GM23248 (cell line): ENCODE results near the gene PRDM16. TPM values are rescaled to one million over a fixed set of nuclear protein-coding genes. Genes with fewer than 3 reads are reported as not detected.

Experiments
- DNase-seq: peaks from one replicate; pipeline ENCODE4 v3.0.0-alpha.2; 2015
- H2AFZ ChIP-seq: fragments of 200-600 bp; sonication (generic); 2 replicates; pipeline ENCODE4 v1.6.1; 2016; ENCODE audit warnings: antibody characterized with exemption
- H3F3A ChIP-seq: fragments of 200-600 bp; sonication (generic); 2 replicates; pipeline ENCODE4 v1.6.1; 2016; ENCODE audit warnings: mild to moderate bottlenecking, antibody characterized with exemption, mixed run types; ENCODE audit not compliant: insufficient read depth
- H3K27ac ChIP-seq: fragments of 200-600 bp; sonication (generic); 2 replicates; pipeline ENCODE4 v1.5.1; 2016; ENCODE audit warnings: mild to moderate bottlenecking
- H3K27me3 ChIP-seq: fragments of 200-600 bp; sonication (generic); replicated peaks from 2 replicates; pipeline ENCODE4 v1.6.1; 2016; ENCODE audit warnings: mild to moderate bottlenecking; ENCODE audit not compliant: insufficient read depth
- H3K36me3 ChIP-seq: fragments of 200-600 bp; sonication (generic); 2 replicates; pipeline ENCODE4 v1.6.1; 2016; ENCODE audit warnings: low read depth, mild to moderate bottlenecking
- H3K4me1 ChIP-seq: fragments of 200-600 bp; sonication (generic); 2 replicates; pipeline ENCODE4 v1.6.1; 2016; ENCODE audit warnings: mild to moderate bottlenecking; ENCODE audit not compliant: insufficient read depth
- H3K4me2 ChIP-seq: fragments of 200-600 bp; sonication (generic); one replicate; pipeline ENCODE4 v1.6.1; 2016; ENCODE audit warnings: mild to moderate bottlenecking; ENCODE audit not compliant: unreplicated experiment
- H3K4me3 ChIP-seq: fragments of 200-600 bp; sonication (generic); 2 replicates; pipeline ENCODE4 v1.5.1; 2016; ENCODE audit warnings: mild to moderate bottlenecking
- H3K79me2 ChIP-seq: fragments of 200-600 bp; sonication (generic); 2 replicates; pipeline ENCODE4 v1.6.1; 2016; ENCODE audit warnings: mild to moderate bottlenecking; ENCODE audit not compliant: insufficient read depth
- H3K9ac ChIP-seq: fragments of 200-600 bp; sonication (generic); 2 replicates; pipeline ENCODE4 v1.6.1; 2016; ENCODE audit warnings: mild to moderate bottlenecking
- H3K9me2 ChIP-seq: fragments of 200-600 bp; sonication (generic); 2 replicates; pipeline ENCODE4 v1.6.1; 2016; ENCODE audit warnings: mixed run types, mild to moderate bottlenecking, moderate library complexity; ENCODE audit not compliant: insufficient read depth
- H3K9me3 ChIP-seq: fragments of 200-600 bp; sonication (generic); one replicate; pipeline ENCODE4 v1.6.1; 2017; ENCODE audit warnings: low read depth
- H4K20me1 ChIP-seq: fragments of 200-600 bp; sonication (generic); 2 replicates; pipeline ENCODE4 v1.6.0; 2016; ENCODE audit not compliant: insufficient read depth
- EZH2 ChIP-seq: fragments of 200-600 bp; sonication (generic); IDR thresholded peaks from 2 replicates; pipeline ENCODE4 v1.6.1; 2018; ENCODE audit warnings: antibody characterized with exemption, mild to moderate bottlenecking; ENCODE audit not compliant: insufficient read depth, poor library complexity, severe bottlenecking
- EZH2phosphoT487 ChIP-seq: fragments of 200-600 bp; sonication (generic); IDR thresholded peaks from 2 replicates; pipeline ENCODE4 v1.6.1; 2018; ENCODE audit warnings: antibody characterized with exemption, moderate library complexity, mild to moderate bottlenecking, low read depth; ENCODE audit not compliant: insufficient read depth
- WGBS, 2 experiments: methylation state at CpG; one replicate each; pipeline ENCODE4 v1.1.6; 2015 to 2017; ENCODE audit warnings: low lambda C conversion rate in 2 of 2, low coverage in 1 of 2; ENCODE audit errors: missing lambda C conversion rate in 2 of 2; 5-methylcytosine and 5-hydroxymethylcytosine counted together
- in situ Hi-C: fragments of 300-500 bp; cut with MboI; formaldehyde crosslinking; loops from 2 replicates; pipeline ENCODE4 v1.15.0; 2020
- polyA plus RNA-seq: library from polyadenylated mRNA; unstranded; fragments of >200 nt; fragmentation: Nextera tagmentation; extraction: Ambion mirVana; gene quantifications from 2 replicates; pipeline ENCODE4 v1.2.1, GENCODE V29; 2016
- total RNA-seq: library from RNA; depleted of rRNA; stranded (reverse); fragments of >200 nt; shearing (Covaris generic); gene quantifications from 2 replicates; pipeline ENCODE4 v1.2.3, GENCODE V29; 2014

The PRDM16 gene
- total and polyA plus RNA-seq, 2 experiments from 2014 or later = 0.18 TPM; not detected in 1

DNA sequence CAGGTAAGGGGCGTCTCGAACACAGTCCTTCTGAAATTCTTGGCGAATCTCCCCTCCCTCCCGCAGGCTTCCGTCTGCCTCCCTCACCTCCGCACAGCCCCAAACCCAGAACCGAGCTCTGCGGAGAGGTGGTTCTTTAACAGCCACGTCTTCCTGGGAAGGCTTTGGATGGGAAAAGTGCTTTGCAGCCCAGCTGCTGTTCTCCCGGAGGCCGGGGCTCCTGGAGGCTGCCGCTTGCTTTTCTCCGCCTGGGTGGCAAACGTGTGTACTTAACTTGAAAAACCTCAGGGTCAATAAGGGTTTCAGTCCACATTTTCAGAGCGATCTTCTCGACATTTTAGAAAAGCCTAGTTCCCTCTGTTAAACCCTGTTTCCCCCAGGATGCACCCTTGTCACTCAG lies 109.3 kb downstream of the PRDM16 start:
- no peaks in the 10 kb centered on the region for H3K36me3 ChIP-seq

DNA sequence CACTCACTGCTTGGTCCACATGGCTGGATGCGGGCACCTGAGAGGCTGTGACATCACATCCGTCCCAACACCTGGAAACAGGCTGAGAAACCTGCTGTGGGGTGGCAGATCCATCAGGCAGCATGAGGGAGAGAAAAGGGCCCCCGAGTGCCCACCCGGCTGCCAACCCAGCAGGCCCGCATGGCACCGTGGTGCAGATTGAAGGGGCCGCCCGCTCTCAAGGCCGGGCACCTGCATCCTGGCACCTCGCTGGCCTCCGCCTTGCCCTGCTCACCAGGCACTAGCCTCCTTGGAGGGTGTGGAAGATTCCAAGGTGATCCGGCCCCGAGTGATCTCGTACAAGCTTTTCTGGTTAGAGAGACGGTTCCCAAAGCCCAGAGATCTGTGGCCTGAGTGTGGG lies 110.5 kb downstream of the PRDM16 start:
- H4K20me1 ChIP-seq = no peaks in the 10 kb centered on the region
- no peak for DNase-seq
- no peak overlapping the region for H2AFZ ChIP-seq
- H3K27ac ChIP-seq = no peak overlapping the region
- H3K79me2 ChIP-seq = no peaks in the 10 kb centered on the region
- no peak overlapping the region for H3K9ac ChIP-seq
- no peak overlapping the region for H3K4me3 ChIP-seq
- in situ Hi-C loops = no loop called here
- no peaks in the 10 kb centered on the region for H3K4me1 ChIP-seq
- H3K27me3 ChIP-seq = peaks cover 5% of the 10 kb centered on the region; the same call in 1 of the 2 replicates
- H3K36me3 ChIP-seq = no peaks in the 10 kb centered on the region
- TF ChIP-seq EZH2phosphoT487 = no peak
- no peak for TF ChIP-seq EZH2
- no peaks in the 10 kb centered on the region for H3K9me2 ChIP-seq
- no peaks in the 10 kb centered on the region for H3F3A ChIP-seq
- H3K4me2 ChIP-seq = no peak overlapping the region
- no peaks in the 10 kb centered on the region for H3K9me3 ChIP-seq
- 61 to 64% methylated on average over 15 of the region's 15 CpGs for WGBS, 2 experiments

More for the DNA sequence above, 109.3 kb downstream of the PRDM16 start:
- Histone ChIP-seq H3K4me1 (no peaks in the 10 kb centered on the region), H2AFZ (no peak overlapping the region), H4K20me1 (no peaks in the 10 kb centered on the region), H3K79me2 (no peaks in the 10 kb centered on the region), H3K9me3 (no peaks in the 10 kb centered on the region), H3K27me3 (peaks cover 5% of the 10 kb centered on the region; the same call in 1 of the 2 replicates), H3K9ac (no peak overlapping the region), H3F3A (no peaks in the 10 kb centered on the region), H3K27ac (no peak overlapping the region), H3K9me2 (no peaks in the 10 kb centered on the region), H3K4me3 (no peak overlapping the region), H3K4me2 (no peak overlapping the region)
- no peak for DNase-seq
- WGBS, 2 experiments = 50 to 51% methylated on average over 16 of the region's 16 CpGs
- TF ChIP-seq EZH2phosphoT487 (no peak), EZH2 (no peak)
- in situ Hi-C loops = no loop called here

- H2AFZ ChIP-seq = no peak overlapping the region
- in situ Hi-C loops = no loop called here
- no peak overlapping the region for H3K27ac ChIP-seq
- H3K27me3 ChIP-seq = no peaks in the 10 kb centered on the region
- no peaks in the 10 kb centered on the region for H3F3A ChIP-seq
- whole genome bisulfite sequencing, 2 experiments = 87 to 90% methylated on average over 32 to 36 of the region's 36 CpGs
- no peak overlapping the region for H3K4me2 ChIP-seq
- H3K9me2 ChIP-seq = no peaks in the 10 kb centered on the region
- H4K20me1 ChIP-seq = no peaks in the 10 kb centered on the region
- H3K9ac ChIP-seq = no peak overlapping the region
- no peaks in the 10 kb centered on the region for H3K4me1 ChIP-seq
- no peaks in the 10 kb centered on the region for H3K9me3 ChIP-seq
- H3K79me2 ChIP-seq = no peaks in the 10 kb centered on the region
- no peak for TF ChIP-seq EZH2phosphoT487
- no peak for TF ChIP-seq EZH2
- H3K4me3 ChIP-seq = no peak overlapping the region
- H3K36me3 ChIP-seq = no peaks in the 10 kb centered on the region
- DNase-seq = no peak
Observed at GRCh38 chr1:3180915-3181314, 111.9 kb downstream of the PRDM16 start.

DNA sequence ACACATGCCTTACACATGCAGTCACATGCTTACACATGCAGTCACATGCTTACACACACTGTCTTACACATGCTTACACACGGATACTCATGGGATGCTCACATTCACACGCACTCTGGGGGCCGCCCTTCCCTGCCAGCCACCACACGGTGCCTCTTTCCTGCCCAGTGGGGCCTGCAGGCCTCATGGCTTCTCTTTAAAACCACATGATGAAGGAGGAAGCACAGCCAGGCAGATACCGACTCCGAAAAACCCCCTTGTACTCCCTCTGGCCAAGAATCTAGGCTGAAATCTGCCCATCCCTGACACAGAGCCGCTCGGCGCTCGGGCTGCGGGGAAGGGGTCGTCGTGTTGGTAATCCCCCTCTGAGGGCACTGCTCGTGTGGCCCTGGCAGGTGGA lies 113.0 kb downstream of the PRDM16 start:
- no peaks in the 10 kb centered on the region for H3F3A ChIP-seq
- in situ Hi-C loops = no loop called here
- TF ChIP-seq EZH2phosphoT487 (no peak), EZH2 (no peak)
- H2AFZ ChIP-seq = no peak overlapping the region
- H3K27me3 ChIP-seq = no peaks in the 10 kb centered on the region
- no peaks in the 10 kb centered on the region for H3K36me3 ChIP-seq
- H3K4me2 ChIP-seq = no peak overlapping the region
- no peak overlapping the region for H3K27ac ChIP-seq
- H3K9me3 ChIP-seq = no peaks in the 10 kb centered on the region
- H4K20me1 ChIP-seq = no peaks in the 10 kb centered on the region
- H3K9ac ChIP-seq = no peak overlapping the region
- no peaks in the 10 kb centered on the region for H3K79me2 ChIP-seq
- no peak overlapping the region for H3K4me3 ChIP-seq
- WGBS, 2 experiments = 88 to 89% methylated on average over 14 of the region's 14 CpGs
- no peaks in the 10 kb centered on the region for H3K4me1 ChIP-seq
- DNase-seq = no peak
- no peaks in the 10 kb centered on the region for H3K9me2 ChIP-seq

GRCh38 chr1:3183411-3183810 lies 114.4 kb downstream of the PRDM16 start:
- no peaks in the 10 kb centered on the region for H3K9me3 ChIP-seq
- 28 to 40% methylated on average over 13 of the region's 13 CpGs for WGBS, 2 experiments
- no peak overlapping the region for H2AFZ ChIP-seq

More at GRCh38 chr1:3183411-3183810, 114.4 kb downstream of the PRDM16 start:
- no peaks in the 10 kb centered on the region for H3K27me3 ChIP-seq
- no peaks in the 10 kb centered on the region for H3K4me1 ChIP-seq
- no peak overlapping the region for H3K9ac ChIP-seq
- H3F3A ChIP-seq = no peaks in the 10 kb centered on the region
- no peaks in the 10 kb centered on the region for H3K79me2 ChIP-seq
- in situ Hi-C loops = no loop called here
- no peak for DNase-seq
- no peak overlapping the region for H3K27ac ChIP-seq
- no peaks in the 10 kb centered on the region for H3K9me2 ChIP-seq
- no peak overlapping the region for H3K4me2 ChIP-seq
- TF ChIP-seq EZH2phosphoT487 (no peak), EZH2 (no peak)
- H3K4me3 ChIP-seq = no peak overlapping the region
- H3K36me3 ChIP-seq = no peaks in the 10 kb centered on the region
- H4K20me1 ChIP-seq = no peaks in the 10 kb centered on the region
